C4-2B (cell line): ENCODE data around the gene STX8.

Experiments
- ZFX ChIP-seq: fragments of 450-650 bp; IDR thresholded peaks from 2 replicates; pipeline ENCODE4 v1.6.1; 2017
- TF ChIP-seq, protein P1 (sequence below): fragments of 450-650 bp; conservative IDR thresholded peaks from 2 replicates; pipeline ENCODE4 v1.5.1; 2017; ENCODE audit warnings: mild to moderate bottlenecking

DNA sequence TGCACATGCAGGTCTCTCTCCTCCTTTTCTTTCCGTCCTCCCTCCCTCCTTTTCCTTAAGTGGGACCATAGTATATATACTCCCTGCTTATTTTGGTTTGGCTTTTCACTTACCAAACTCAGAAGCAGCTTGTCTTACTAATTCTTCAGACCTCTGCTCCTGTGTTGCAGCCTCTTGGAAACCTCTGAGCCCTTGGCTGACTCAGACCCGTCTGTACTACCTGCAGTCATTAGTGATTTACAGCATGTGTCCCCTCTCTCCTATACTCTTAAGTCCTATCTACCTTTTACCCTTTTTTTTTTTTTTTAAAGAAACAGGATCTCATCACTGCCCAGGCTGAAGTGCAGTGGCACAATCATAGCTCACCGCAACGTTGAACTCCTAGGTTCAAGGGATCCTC lies 207.0 kb downstream of the STX8 start:
- TF ChIP-seq, protein P1, sequence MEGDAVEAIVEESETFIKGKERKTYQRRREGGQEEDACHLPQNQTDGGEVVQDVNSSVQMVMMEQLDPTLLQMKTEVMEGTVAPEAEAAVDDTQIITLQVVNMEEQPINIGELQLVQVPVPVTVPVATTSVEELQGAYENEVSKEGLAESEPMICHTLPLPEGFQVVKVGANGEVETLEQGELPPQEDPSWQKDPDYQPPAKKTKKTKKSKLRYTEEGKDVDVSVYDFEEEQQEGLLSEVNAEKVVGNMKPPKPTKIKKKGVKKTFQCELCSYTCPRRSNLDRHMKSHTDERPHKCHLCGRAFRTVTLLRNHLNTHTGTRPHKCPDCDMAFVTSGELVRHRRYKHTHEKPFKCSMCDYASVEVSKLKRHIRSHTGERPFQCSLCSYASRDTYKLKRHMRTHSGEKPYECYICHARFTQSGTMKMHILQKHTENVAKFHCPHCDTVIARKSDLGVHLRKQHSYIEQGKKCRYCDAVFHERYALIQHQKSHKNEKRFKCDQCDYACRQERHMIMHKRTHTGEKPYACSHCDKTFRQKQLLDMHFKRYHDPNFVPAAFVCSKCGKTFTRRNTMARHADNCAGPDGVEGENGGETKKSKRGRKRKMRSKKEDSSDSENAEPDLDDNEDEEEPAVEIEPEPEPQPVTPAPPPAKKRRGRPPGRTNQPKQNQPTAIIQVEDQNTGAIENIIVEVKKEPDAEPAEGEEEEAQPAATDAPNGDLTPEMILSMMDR: no peak
- TF ChIP-seq ZFX: no peak
